Parathyroid adenoma (tissue), 2 donors: ENCODE data around the gene LAMA2.

Source experiments
- H2AFZ ChIP-seq: fragments of 300-600 bp; sonication (generic); one replicate; pipeline ENCODE4 v1.7.0; 2017; ENCODE audit warnings: antibody characterized with exemption, mild to moderate bottlenecking
- H3K27ac ChIP-seq: fragments of 300-600 bp; sonication (generic); one replicate; pipeline ENCODE4 v1.7.0; 2017
- H3K27me3 ChIP-seq: fragments of 300-600 bp; sonication (generic); one replicate; pipeline ENCODE4 v1.7.0; 2017; ENCODE audit warnings: low read length; ENCODE audit not compliant: control insufficient read depth, insufficient read depth
- H3K36me3 ChIP-seq: fragments of 300-600 bp; sonication (generic); one replicate; pipeline ENCODE4 v1.7.0; 2017; ENCODE audit warnings: low read length; ENCODE audit not compliant: control insufficient read depth, insufficient read depth
- H3K4me1 ChIP-seq: fragments of 300-600 bp; sonication (generic); one replicate; pipeline ENCODE4 v1.7.0; 2017; ENCODE audit warnings: control low read depth
- H3K4me2 ChIP-seq: fragments of 300-600 bp; sonication (generic); one replicate; pipeline ENCODE4 v1.7.0; 2017; ENCODE audit warnings: low read length
- H3K4me3 ChIP-seq: fragments of 300-600 bp; sonication (generic); one replicate; pipeline ENCODE4 v1.7.0; 2017; ENCODE audit warnings: low read depth, low read length
- H3K79me2 ChIP-seq: fragments of 300-600 bp; sonication (generic); one replicate; pipeline ENCODE4 v1.7.0; 2017; ENCODE audit warnings: control low read depth
- H3K9ac ChIP-seq: fragments of 300-600 bp; sonication (generic); one replicate; pipeline ENCODE4 v1.7.0; 2017; ENCODE audit warnings: mild to moderate bottlenecking
- H3K9me3 ChIP-seq: fragments of 300-600 bp; sonication (generic); one replicate; pipeline ENCODE4 v1.7.0; 2017; ENCODE audit warnings: low read length; ENCODE audit not compliant: control insufficient read depth
- CTCF ChIP-seq: fragments of 300-600 bp; sonication (generic); IDR thresholded peaks from one replicate; pipeline ENCODE4 v1.7.0; 2017; ENCODE audit warnings: antibody characterized with exemption, mild to moderate bottlenecking
- donor health status: primary hyperparathyroidism.

Gene LAMA2

GRCh38 chr6:129007701-129008373, 124.9 kb downstream of the LAMA2 start:
- Histone ChIP-seq H3K36me3 (no peaks in the 10 kb centered on the region), H3K4me2 (no peak overlapping the region), H3K4me1 (no peaks in the 10 kb centered on the region), H3K9me3 (no peaks in the 10 kb centered on the region), H3K27ac (no peak overlapping the region), H3K79me2 (no peaks in the 10 kb centered on the region), H3K9ac (no peak overlapping the region), H3K4me3 (no peak overlapping the region), H2AFZ (no peak overlapping the region), H3K27me3 (no peaks in the 10 kb centered on the region)
- TF ChIP-seq CTCF, result no peak

GRCh38 chr6:129008591-129008990, 125.7 kb downstream of the LAMA2 start:
- no peak overlapping the region for H3K9ac ChIP-seq
- H3K4me3 ChIP-seq, result no peak overlapping the region
- no peaks in the 10 kb centered on the region for H3K79me2 ChIP-seq
- no peaks in the 10 kb centered on the region for H3K9me3 ChIP-seq
- H3K4me2 ChIP-seq, result no peak overlapping the region
- H3K4me1 ChIP-seq, result no peaks in the 10 kb centered on the region
- H3K27me3 ChIP-seq, result no peaks in the 10 kb centered on the region
- H3K36me3 ChIP-seq, result no peaks in the 10 kb centered on the region
- no peak overlapping the region for H3K27ac ChIP-seq
- no peak overlapping the region for H2AFZ ChIP-seq
- TF ChIP-seq CTCF, result no peak

- no peaks in the 10 kb centered on the region for H3K27me3 ChIP-seq
- no peak overlapping the region for H3K9ac ChIP-seq
- H3K27ac ChIP-seq, result no peak overlapping the region
- H3K36me3 ChIP-seq, result no peaks in the 10 kb centered on the region
- no peak overlapping the region for H3K4me3 ChIP-seq
- H3K4me1 ChIP-seq, result no peaks in the 10 kb centered on the region
- no peaks in the 10 kb centered on the region for H3K79me2 ChIP-seq
- no peak overlapping the region for H2AFZ ChIP-seq
- no peak overlapping the region for H3K4me2 ChIP-seq
- no peak for TF ChIP-seq CTCF
- no peaks in the 10 kb centered on the region for H3K9me3 ChIP-seq
Observed at GRCh38 chr6:129009851-129010250, 126.9 kb downstream of the LAMA2 start.

GRCh38 chr6:129014302-129014701, 131.4 kb downstream of the LAMA2 start:
- H3K27ac ChIP-seq, result no peak overlapping the region
- H3K36me3 ChIP-seq, result no peaks in the 10 kb centered on the region
- H3K4me2 ChIP-seq, result no peak overlapping the region
- TF ChIP-seq CTCF, result no peak
- H3K4me1 ChIP-seq, result no peaks in the 10 kb centered on the region
- H3K4me3 ChIP-seq, result no peak overlapping the region
- no peaks in the 10 kb centered on the region for H3K27me3 ChIP-seq
- H3K79me2 ChIP-seq, result no peaks in the 10 kb centered on the region
- no peaks in the 10 kb centered on the region for H3K9me3 ChIP-seq
- no peak overlapping the region for H2AFZ ChIP-seq
- no peak overlapping the region for H3K9ac ChIP-seq

- Histone ChIP-seq H3K9me3 (no peaks in the 10 kb centered on the region), H3K79me2 (no peaks in the 10 kb centered on the region), H3K27ac (no peak overlapping the region), H3K9ac (no peak overlapping the region), H3K36me3 (no peaks in the 10 kb centered on the region), H3K4me1 (no peaks in the 10 kb centered on the region), H3K4me2 (no peak overlapping the region), H3K4me3 (no peak overlapping the region), H3K27me3 (no peaks in the 10 kb centered on the region), H2AFZ (no peak overlapping the region)
- no peak for TF ChIP-seq CTCF
Observed at GRCh38 chr6:129015721-129016120, 132.8 kb downstream of the LAMA2 start.
